Hepatocyte (in vitro differentiated cells): Measurements from ENCODE around the gene BBS9. TPM values are rescaled to one million over a fixed set of nuclear protein-coding genes. Genes with fewer than 3 reads are reported as not detected.

ENCODE experiments used
- DNase-seq: peaks from one replicate; pipeline ENCODE4 v3.0.0-alpha.2; 2016; ENCODE audit warnings: low spot score
- H2AFZ ChIP-seq: fragments of 200-600 bp; sonication (generic); 2 replicates; pipeline ENCODE4 v1.6.0; 2016; ENCODE audit warnings: antibody characterized with exemption, mild to moderate bottlenecking
- H3K27ac ChIP-seq: fragments of 200-600 bp; sonication (generic); 2 replicates; pipeline ENCODE4 v1.5.1; 2016; ENCODE audit warnings: mild to moderate bottlenecking
- H3K27me3 ChIP-seq: fragments of 200-600 bp; sonication (generic); 2 replicates; pipeline ENCODE4 v1.6.1; 2016
- H3K36me3 ChIP-seq: fragments of 200-600 bp; sonication (generic); replicated peaks from 2 replicates; pipeline ENCODE4 v1.5.1; 2016; ENCODE audit warnings: low read depth; ENCODE audit not compliant: insufficient read depth
- H3K4me1 ChIP-seq: fragments of 200-600 bp; sonication (generic); 2 replicates; pipeline ENCODE4 v1.5.1; 2016; ENCODE audit warnings: mild to moderate bottlenecking, moderate library complexity; ENCODE audit not compliant: insufficient read depth
- H3K4me2 ChIP-seq: fragments of 200-600 bp; sonication (generic); 2 replicates; pipeline ENCODE4 v1.6.0; 2016
- H3K4me3 ChIP-seq: fragments of 200-600 bp; sonication (generic); 2 replicates; pipeline ENCODE4 v1.5.1; 2016; ENCODE audit warnings: mild to moderate bottlenecking
- H3K79me2 ChIP-seq: fragments of 200-600 bp; sonication (generic); 2 replicates; pipeline ENCODE4 v1.6.0; 2017; ENCODE audit warnings: mild to moderate bottlenecking
- H3K9me2 ChIP-seq: fragments of 200-600 bp; sonication (generic); replicated peaks from 2 replicates; pipeline ENCODE4 v1.6.0; 2017; ENCODE audit warnings: mild to moderate bottlenecking; ENCODE audit not compliant: insufficient read depth
- H3K9me3 ChIP-seq: fragments of 200-600 bp; sonication (generic); 2 replicates; pipeline ENCODE4 v1.5.1; 2016; ENCODE audit warnings: low read depth, mild to moderate bottlenecking
- H4K20me1 ChIP-seq: fragments of 200-600 bp; sonication (generic); 2 replicates; pipeline ENCODE4 v1.6.0; 2016; ENCODE audit warnings: mild to moderate bottlenecking; ENCODE audit not compliant: insufficient read depth, poor library complexity, severe bottlenecking
- CTCF ChIP-seq: fragments of 200-600 bp; sonication (generic); IDR thresholded peaks from 2 replicates; pipeline ENCODE4 v1.5.1; 2016; ENCODE audit warnings: antibody characterized with exemption, mild to moderate bottlenecking; ENCODE audit not compliant: poor library complexity
- EZH2 ChIP-seq: fragments of 200-600 bp; sonication (generic); IDR thresholded peaks from 2 replicates; pipeline ENCODE4 v1.6.1; 2016; ENCODE audit warnings: antibody characterized with exemption, mild to moderate bottlenecking, borderline replicate concordance
- EZH2phosphoT487 ChIP-seq: fragments of 200-600 bp; sonication (generic); IDR thresholded peaks from one replicate; pipeline ENCODE4 v1.6.1; 2018; ENCODE audit warnings: antibody characterized with exemption, mild to moderate bottlenecking, low read depth, moderate library complexity; ENCODE audit not compliant: unreplicated experiment, severe bottlenecking
- WGBS: methylation state at CpG from one replicate; pipeline ENCODE4 v1.1.6; 2016; ENCODE audit warnings: low lambda C conversion rate; ENCODE audit errors: missing lambda C conversion rate; 5-methylcytosine and 5-hydroxymethylcytosine counted together
- polyA plus RNA-seq: library from polyadenylated mRNA; unstranded; fragments of >200 nt; fragmentation: Nextera tagmentation; extraction: Ambion mirVana; gene quantifications from 2 replicates; pipeline ENCODE4 v1.2.1, GENCODE V29; 2016
- total RNA-seq: library from RNA; depleted of rRNA; stranded (reverse); fragments of >200 nt; gene quantifications from 2 replicates; pipeline ENCODE4 v1.2.3, GENCODE V29; 2014

The BBS9 gene
- total and polyA plus RNA-seq, 2 experiments from 2014 or later = 10.1 to 12.3 TPM

- TF ChIP-seq CTCF (no peak), EZH2 (no peak), EZH2phosphoT487 (no peak)
- no peak overlapping the region for H3K4me2 ChIP-seq
- H3K4me3 ChIP-seq = no peak overlapping the region
- no peaks in the 10 kb centered on the region for H3K27me3 ChIP-seq
- H3K9me2 ChIP-seq = no peaks in the 10 kb centered on the region
- H4K20me1 ChIP-seq = no peaks in the 10 kb centered on the region
- no peak overlapping the region for H3K27ac ChIP-seq
- 85% methylated on average over 2 of the region's 2 CpGs for WGBS
- H3K9me3 ChIP-seq = no peaks in the 10 kb centered on the region
- H3K79me2 ChIP-seq = no peaks in the 10 kb centered on the region
- DNase-seq = no peak
- H3K4me1 ChIP-seq = no peaks in the 10 kb centered on the region
- no peaks in the 10 kb centered on the region for H3K36me3 ChIP-seq
- H2AFZ ChIP-seq = no peak overlapping the region
These were observed 48.5 kb downstream of the BBS9 start for GRCh38 chr7:33177876-33178275.

GRCh38 chr7:33179519-33179918, 50.2 kb downstream of the BBS9 start:
- WGBS = 91% methylated on average over 2 of the region's 2 CpGs
- no peaks in the 10 kb centered on the region for H3K9me2 ChIP-seq
- H3K4me1 ChIP-seq = no peaks in the 10 kb centered on the region
- TF ChIP-seq EZH2 (no peak), CTCF (no peak), EZH2phosphoT487 (no peak)
- no peaks in the 10 kb centered on the region for H3K27me3 ChIP-seq
- no peak overlapping the region for H3K4me3 ChIP-seq
- H3K27ac ChIP-seq = no peak overlapping the region
- no peaks in the 10 kb centered on the region for H4K20me1 ChIP-seq
- no peak overlapping the region for H3K4me2 ChIP-seq
- no peak for DNase-seq
- no peaks in the 10 kb centered on the region for H3K36me3 ChIP-seq
- H2AFZ ChIP-seq = no peak overlapping the region
- H3K79me2 ChIP-seq = no peaks in the 10 kb centered on the region
- no peaks in the 10 kb centered on the region for H3K9me3 ChIP-seq

GRCh38 chr7:33183504-33183903, 54.1 kb downstream of the BBS9 start:
- Histone ChIP-seq H4K20me1 (no peaks in the 10 kb centered on the region), H3K27ac (no peak overlapping the region), H3K9me2 (no peaks in the 10 kb centered on the region), H3K9me3 (no peaks in the 10 kb centered on the region), H2AFZ (no peak overlapping the region), H3K4me1 (no peaks in the 10 kb centered on the region), H3K27me3 (no peaks in the 10 kb centered on the region), H3K36me3 (no peaks in the 10 kb centered on the region), H3K79me2 (no peaks in the 10 kb centered on the region), H3K4me3 (no peak overlapping the region), H3K4me2 (no peak overlapping the region)
- 45% methylated on average over 2 of the region's 2 CpGs for WGBS
- TF ChIP-seq CTCF = no peak
- no peak for TF ChIP-seq EZH2
- no peak for TF ChIP-seq EZH2phosphoT487
- no peak for DNase-seq

GRCh38 chr7:33184828-33185227, 55.5 kb downstream of the BBS9 start:
- no peaks in the 10 kb centered on the region for H4K20me1 ChIP-seq
- 94% methylated on average over 1 of the region's 1 CpG for WGBS
- no peak overlapping the region for H3K27ac ChIP-seq
- no peaks in the 10 kb centered on the region for H3K79me2 ChIP-seq
- H3K27me3 ChIP-seq = no peaks in the 10 kb centered on the region
- TF ChIP-seq EZH2phosphoT487 (no peak), CTCF (no peak), EZH2 (no peak)
- H3K4me3 ChIP-seq = no peak overlapping the region
- H3K4me1 ChIP-seq = no peaks in the 10 kb centered on the region
- no peak overlapping the region for H3K4me2 ChIP-seq
- H3K9me2 ChIP-seq = no peaks in the 10 kb centered on the region
- DNase-seq = no peak
- H3K36me3 ChIP-seq = no peaks in the 10 kb centered on the region
- H2AFZ ChIP-seq = no peak overlapping the region
- no peaks in the 10 kb centered on the region for H3K9me3 ChIP-seq
